Central memory CD8-positive, alpha-beta T cell (primary cell): Measurements from ENCODE around the gene UQCR10.

Source experiments
- ATAC-seq: fragments of 150-1000 bp; cut with Tn5 transposase; replicated peaks from 2 replicates; pipeline ENCODE4 v1.10.0; 2022; ENCODE audit warnings: mild to moderate bottlenecking, moderate FRiP score, moderate number of reproducible peaks; ENCODE audit not compliant: poor library complexity, severe bottlenecking; ENCODE audit errors: extremely low read depth
- DNase-seq, 2 donors: peaks; one replicate each; pipeline ENCODE4 v3.0.0; 2021; ENCODE audit warnings: low spot score in 2 of 2
- H3K27ac Mint-ChIP-seq: one replicate; pipeline ENCODE4 v1.8.0; 2022; ENCODE audit warnings: low read depth, mild to moderate bottlenecking, moderate library complexity, mixed read lengths
- H3K27me3 Mint-ChIP-seq: one replicate; pipeline ENCODE4 v1.8.0; 2022; ENCODE audit warnings: mixed read lengths
- H3K36me3 Mint-ChIP-seq: one replicate; pipeline ENCODE4 v1.8.0; 2022; ENCODE audit warnings: mild to moderate bottlenecking, moderate library complexity, mixed read lengths; ENCODE audit not compliant: insufficient read depth
- H3K4me1 Mint-ChIP-seq: one replicate; pipeline ENCODE4 v1.8.0; 2022; ENCODE audit warnings: mixed read lengths
- H3K4me3 Mint-ChIP-seq: one replicate; pipeline ENCODE4 v1.8.0; 2022; ENCODE audit warnings: mild to moderate bottlenecking, moderate library complexity, mixed read lengths
- H3K9me3 Mint-ChIP-seq: one replicate; pipeline ENCODE4 v1.8.0; 2022; ENCODE audit warnings: mixed read lengths

The UQCR10 gene

DNA sequence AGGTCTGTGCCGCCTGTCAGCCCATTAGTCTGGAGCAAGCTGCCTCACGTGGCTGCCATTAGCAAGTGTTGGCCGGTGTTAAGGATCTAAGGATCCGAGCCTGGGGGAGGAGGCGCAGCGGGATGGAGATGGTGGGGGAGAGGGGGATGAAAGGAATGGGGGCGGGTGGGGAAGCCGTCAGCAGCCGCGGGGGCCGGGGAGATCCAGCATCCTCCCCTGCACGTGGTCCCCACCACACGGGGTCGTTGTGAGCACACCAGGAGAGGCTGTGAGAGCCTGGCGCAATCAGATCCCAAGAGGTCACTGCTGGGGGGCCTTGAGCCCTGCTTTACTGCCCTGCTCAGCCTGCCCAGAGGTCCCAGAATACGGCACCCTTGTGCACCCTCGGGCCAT lies 40.0 kb upstream of the UQCR10 start:
- H3K4me1 Mint-ChIP-seq: no peaks in the 10 kb centered on the region
- H3K36me3 Mint-ChIP-seq: peaks cover 2% of the 10 kb centered on the region
- H3K27ac Mint-ChIP-seq: no peak overlapping the region
- DNase-seq: no peak
- ATAC-seq: no peak
- peaks cover 9% of the 10 kb centered on the region for H3K27me3 Mint-ChIP-seq
- H3K9me3 Mint-ChIP-seq: no peaks in the 10 kb centered on the region
- no peak overlapping the region for H3K4me3 Mint-ChIP-seq

DNA sequence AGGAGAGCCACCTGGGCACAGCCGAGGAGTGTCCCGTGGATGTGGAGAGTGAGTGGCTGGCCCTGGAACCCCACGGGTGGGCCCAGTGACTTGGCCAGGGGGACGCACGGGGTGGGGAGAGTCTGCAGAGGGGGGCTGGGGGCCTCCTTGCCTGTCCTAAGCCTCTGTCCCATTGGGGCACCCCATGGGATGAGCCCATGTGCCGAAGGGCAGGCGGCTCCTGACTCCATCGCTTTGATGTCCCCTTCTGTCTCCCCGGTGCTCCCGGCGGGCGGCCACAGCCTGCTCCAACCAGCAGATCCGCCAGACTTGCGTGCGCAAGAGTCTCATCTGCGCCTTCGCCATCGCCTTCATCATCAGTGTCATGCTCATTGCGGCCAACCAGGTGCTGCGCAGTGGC lies 38.0 kb upstream of the UQCR10 start:
- Mint-ChIP-seq H3K27ac (no peak overlapping the region), H3K4me1 (no peaks in the 10 kb centered on the region), H3K36me3 (peaks cover 2% of the 10 kb centered on the region), H3K4me3 (no peak overlapping the region), H3K27me3 (no peaks in the 10 kb centered on the region), H3K9me3 (no peaks in the 10 kb centered on the region)
- ATAC-seq (no peak), DNase-seq (no peak)

DNA sequence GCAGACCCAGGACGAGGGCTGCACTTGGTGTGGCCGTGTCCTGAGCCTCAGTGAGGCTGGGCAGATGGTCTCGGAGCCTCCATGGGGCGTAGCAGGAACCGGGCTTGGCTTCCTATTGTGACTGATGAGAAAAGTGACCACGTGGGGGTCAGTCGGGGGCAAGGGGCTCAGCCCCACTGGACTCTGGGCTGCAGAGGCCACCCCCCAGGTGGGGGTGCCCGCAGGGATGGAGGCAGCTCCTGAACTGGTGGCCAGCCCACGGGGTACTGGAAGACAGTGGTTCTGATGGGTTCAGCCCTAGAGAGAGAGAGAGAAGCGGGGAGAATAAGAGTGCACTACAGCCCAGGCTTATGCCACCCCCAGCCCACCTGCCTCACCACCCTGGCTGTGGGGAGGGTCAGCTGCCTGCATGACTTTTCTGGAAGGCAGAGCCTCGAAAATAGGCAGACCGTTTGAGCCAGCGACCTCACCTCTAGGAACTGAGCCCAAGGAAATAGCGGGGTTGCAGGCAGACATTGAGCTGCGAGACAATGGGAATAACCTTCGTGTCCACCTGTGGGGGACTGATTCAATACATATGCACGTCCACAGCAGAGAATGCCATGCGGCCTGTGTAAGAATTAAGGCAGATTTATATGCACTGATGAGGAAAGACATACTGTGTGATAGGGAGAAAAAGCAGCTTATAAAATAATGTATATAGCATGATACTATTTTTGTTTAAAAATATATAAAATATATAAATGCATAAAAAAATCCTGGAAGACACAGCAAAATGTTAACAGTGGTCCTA lies 35.9 kb upstream of the UQCR10 start:
- Mint-ChIP-seq H3K4me1 (no peaks in the 10 kb centered on the region), H3K27ac (no peak overlapping the region), H3K4me3 (no peak overlapping the region), H3K36me3 (peaks cover 5% of the 10 kb centered on the region), H3K9me3 (no peaks in the 10 kb centered on the region), H3K27me3 (no peaks in the 10 kb centered on the region)
- DNase-seq (no peak), ATAC-seq (no peak)

DNA sequence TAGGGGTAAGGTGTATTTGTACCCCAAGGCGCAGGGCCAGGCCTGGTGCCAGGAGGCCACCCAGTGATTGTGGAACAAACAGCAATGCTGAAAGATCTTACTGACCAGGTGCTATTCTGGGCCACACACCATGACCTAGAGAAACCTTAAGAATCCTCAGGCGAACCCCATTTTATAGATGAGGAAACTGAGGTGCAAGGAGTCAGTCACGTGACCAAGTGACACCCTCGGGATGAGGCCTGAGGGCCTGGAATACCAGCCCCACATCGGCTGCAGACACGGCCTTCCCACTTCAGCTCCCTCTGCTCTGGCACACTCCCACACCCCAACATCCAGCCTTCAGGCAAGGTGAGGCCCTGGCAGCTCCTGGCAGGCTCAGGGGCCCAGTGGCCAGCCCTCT lies 34.3 kb upstream of the UQCR10 start:
- Mint-ChIP-seq H3K4me1 (no peaks in the 10 kb centered on the region), H3K27ac (no peak overlapping the region), H3K9me3 (no peaks in the 10 kb centered on the region), H3K4me3 (no peak overlapping the region), H3K27me3 (no peaks in the 10 kb centered on the region), H3K36me3 (peaks cover 9% of the 10 kb centered on the region)
- no peak for DNase-seq
- ATAC-seq: no peak

DNA sequence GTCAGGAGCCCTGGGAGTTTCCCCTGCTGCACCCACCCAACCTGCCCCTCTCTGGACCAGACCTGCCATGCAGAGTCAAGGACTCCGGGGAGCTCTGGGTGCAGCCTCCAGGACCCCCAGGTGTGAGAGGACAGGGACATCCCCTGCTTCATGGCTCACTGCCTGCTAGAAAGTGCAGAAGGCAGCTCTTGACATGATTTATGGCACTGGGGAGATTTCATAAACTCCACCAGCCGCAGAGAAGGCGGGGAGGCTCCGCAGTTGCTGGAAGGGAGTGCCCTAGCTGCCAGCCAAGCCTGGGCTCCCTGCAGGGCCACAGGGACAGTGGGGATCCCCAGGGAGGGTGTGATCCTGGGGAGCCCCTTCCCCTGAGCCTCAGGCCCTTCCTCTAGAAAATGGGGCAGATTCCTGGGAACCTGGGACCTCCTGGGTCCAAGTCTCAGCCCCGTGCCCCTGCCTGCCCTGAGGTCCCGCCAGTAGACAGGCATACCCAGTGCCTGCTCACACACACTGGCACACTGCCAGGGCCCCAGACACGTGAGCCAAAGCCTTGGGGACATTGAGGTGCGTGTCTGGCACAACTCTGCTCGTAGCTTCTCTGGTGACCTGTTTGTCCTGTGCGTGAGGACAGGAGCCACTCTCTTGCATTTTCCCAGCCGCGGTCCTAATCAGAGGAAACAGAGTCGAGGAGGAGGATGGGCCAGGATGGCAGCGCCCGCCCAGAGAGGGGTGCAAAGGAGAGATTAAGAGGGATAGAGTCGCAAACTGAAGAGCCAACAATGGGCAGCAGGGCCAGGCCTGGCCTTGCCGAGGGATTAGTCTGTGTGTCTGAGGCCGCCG lies 33.6 kb upstream of the UQCR10 start:
- H3K4me3 Mint-ChIP-seq: no peak overlapping the region
- DNase-seq: no peak
- peaks cover 9% of the 10 kb centered on the region for H3K36me3 Mint-ChIP-seq
- ATAC-seq: no peak
- no peak overlapping the region for H3K27ac Mint-ChIP-seq
- no peaks in the 10 kb centered on the region for H3K4me1 Mint-ChIP-seq
- H3K27me3 Mint-ChIP-seq: no peaks in the 10 kb centered on the region
- no peaks in the 10 kb centered on the region for H3K9me3 Mint-ChIP-seq

DNA sequence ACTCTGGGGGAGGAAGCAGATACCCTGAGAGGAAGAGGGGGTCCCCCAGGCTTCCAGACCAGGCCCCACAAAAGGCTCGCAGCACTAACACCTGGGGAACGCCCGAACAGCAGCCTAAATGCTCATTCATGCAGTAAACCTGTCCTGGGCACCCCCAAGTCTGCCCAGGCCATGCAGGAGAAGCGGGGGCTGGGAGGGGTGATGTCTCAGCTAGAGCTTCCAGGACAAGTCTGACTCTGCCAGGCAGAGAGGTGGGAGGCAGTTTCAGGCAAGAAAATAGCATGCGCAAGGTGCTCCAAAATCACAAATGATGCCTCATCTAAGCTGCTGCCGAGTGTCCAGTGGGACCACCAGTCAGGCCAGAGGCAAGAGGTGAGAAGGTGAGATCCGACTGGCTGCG lies 32.8 kb upstream of the UQCR10 start:
- ATAC-seq (no peak), DNase-seq (no peak)
- Mint-ChIP-seq H3K4me1 (no peaks in the 10 kb centered on the region), H3K27me3 (no peaks in the 10 kb centered on the region), H3K4me3 (no peak overlapping the region), H3K36me3 (peaks cover 9% of the 10 kb centered on the region), H3K27ac (no peak overlapping the region), H3K9me3 (no peaks in the 10 kb centered on the region)

DNA sequence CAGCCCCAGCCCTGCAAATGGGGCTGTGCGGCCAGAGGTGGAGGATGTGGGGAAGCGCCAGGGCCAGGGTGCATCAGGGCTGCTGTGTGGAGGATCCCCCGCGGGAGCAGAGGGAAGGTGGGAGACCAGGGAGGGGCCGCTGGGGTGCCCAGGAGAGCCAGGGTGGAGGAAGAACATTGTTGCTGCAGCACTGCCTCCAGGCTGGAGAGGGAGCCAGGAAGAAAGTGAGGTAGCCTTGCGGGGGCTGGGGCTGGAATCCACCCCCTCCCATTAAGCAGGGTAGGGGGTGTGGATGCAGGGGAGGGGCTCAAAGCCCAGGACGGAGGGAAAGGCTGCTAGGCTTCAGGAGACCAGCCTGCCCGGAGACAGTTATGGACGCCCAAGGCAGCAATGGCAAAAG lies 32.3 kb upstream of the UQCR10 start:
- H3K4me3 Mint-ChIP-seq: no peak overlapping the region
- no peaks in the 10 kb centered on the region for H3K27me3 Mint-ChIP-seq
- H3K27ac Mint-ChIP-seq: no peak overlapping the region

DNA sequence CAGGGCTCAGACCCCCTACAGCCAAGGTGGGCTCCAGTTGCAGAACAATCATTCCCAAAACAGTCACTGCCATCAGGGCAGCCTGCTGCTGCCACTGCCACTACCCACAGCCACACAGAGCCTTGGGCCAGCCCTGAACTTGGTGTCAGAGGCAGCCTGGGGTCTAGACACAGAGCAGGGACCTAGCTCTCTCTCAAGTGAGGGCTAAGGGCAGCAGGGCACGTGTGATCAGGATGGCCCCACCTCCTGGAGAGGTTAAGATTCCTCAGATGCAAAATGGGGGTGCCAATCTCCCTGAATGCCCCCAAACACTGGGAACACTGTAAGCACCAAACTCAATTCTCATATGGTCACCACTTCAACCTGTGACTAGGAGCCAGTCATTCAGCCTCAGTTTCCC lies 31.8 kb upstream of the UQCR10 start:
- no peak overlapping the region for H3K4me3 Mint-ChIP-seq
- peaks cover 9% of the 10 kb centered on the region for H3K36me3 Mint-ChIP-seq
- H3K4me1 Mint-ChIP-seq: no peaks in the 10 kb centered on the region
- DNase-seq: no peak
- no peak for ATAC-seq
- H3K9me3 Mint-ChIP-seq: no peaks in the 10 kb centered on the region
- no peak overlapping the region for H3K27ac Mint-ChIP-seq
- H3K27me3 Mint-ChIP-seq: no peaks in the 10 kb centered on the region

More for the DNA sequence above, 32.3 kb upstream of the UQCR10 start:
- H3K9me3 Mint-ChIP-seq: no peaks in the 10 kb centered on the region
- H3K4me1 Mint-ChIP-seq: no peaks in the 10 kb centered on the region
- ATAC-seq (no peak), DNase-seq (no peak)
- H3K36me3 Mint-ChIP-seq: peaks cover 9% of the 10 kb centered on the region

DNA sequence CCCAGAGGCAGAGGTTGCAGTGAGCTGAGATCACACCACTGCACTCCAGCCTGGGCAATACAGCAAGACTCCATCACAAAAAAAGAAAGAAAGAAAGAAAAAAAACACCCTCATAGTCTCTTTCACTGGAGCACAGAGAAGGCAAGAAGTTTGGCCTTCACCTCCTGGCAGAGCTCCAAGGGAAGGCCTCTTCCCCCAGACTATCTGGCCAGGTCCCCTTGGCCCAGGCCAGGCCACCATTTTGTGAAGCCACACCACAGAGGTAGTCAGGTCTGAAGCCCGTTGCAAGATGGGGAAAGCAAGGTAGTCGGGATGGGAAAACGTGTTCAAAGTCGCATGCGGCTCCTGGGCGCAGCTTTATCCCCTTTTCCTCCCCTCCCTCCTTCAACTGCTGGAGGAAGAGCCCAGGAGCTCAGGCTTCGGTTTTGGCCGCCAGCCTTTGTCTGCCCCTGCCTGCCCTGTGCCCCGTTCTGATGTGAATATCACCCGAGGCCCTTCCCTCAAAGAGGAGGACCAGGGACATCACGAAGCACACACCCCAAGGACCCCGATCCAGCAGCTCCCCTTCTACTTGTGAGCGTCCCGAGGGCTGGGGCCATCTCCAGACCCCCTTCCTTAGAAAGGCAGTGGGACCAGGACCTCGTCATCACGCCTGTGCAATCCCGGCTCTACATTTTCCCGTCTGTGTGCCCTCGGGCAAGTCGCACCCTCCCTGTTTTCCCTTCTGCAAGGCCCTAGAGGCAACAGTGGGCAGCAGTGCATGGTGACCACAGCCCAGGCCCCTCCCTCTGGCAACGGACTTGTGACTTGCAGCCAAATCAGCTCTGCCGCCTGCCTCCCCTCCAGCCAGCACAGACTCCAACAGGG lies 29.7 kb upstream of the UQCR10 start:
- Mint-ChIP-seq H3K27me3 (no peaks in the 10 kb centered on the region), H3K9me3 (no peaks in the 10 kb centered on the region), H3K4me1 (no peaks in the 10 kb centered on the region), H3K36me3 (peaks cover 9% of the 10 kb centered on the region), H3K27ac (no peak overlapping the region), H3K4me3 (no peak overlapping the region)
- DNase-seq (no peak), ATAC-seq (no peak)

DNA sequence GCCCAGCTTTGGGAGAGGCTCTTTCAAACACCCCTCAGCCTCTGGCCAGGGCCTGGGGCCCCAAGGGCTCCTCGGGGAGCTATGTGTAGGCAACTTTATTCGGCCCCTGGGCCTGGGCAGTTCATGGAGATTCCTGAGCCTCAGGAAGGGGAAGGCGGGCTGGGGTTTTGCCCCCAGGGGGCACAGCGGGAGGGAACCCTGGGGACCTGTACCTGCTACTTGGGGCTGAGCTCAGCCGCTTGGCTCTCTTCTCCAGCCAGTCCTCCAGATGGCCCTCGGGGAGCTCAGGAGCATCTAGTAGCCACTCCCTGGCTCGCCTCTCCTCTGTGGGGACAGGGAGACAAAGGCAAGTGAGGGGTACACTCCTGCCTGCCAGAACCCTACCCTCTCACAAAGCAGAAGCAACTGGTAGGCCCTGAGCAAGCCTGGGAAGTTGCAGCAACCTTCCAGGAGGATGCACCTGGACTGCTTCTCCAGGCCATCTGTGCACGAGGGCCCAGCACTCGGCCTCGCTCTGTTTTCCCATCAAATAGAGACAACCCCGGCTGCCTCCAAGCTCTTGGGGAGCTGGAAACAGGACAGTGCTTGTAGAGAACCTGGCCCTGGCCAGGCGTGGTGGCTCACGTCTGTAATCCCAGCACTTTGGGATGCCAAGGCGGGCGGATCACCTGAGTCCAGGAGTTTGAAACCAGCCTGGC lies 28.9 kb upstream of the UQCR10 start:
- Mint-ChIP-seq H3K9me3 (no peaks in the 10 kb centered on the region), H3K27ac (no peak overlapping the region), H3K36me3 (peaks cover 9% of the 10 kb centered on the region), H3K27me3 (no peaks in the 10 kb centered on the region), H3K4me1 (no peaks in the 10 kb centered on the region), H3K4me3 (no peak overlapping the region)
- ATAC-seq (no peak), DNase-seq (no peak)

DNA sequence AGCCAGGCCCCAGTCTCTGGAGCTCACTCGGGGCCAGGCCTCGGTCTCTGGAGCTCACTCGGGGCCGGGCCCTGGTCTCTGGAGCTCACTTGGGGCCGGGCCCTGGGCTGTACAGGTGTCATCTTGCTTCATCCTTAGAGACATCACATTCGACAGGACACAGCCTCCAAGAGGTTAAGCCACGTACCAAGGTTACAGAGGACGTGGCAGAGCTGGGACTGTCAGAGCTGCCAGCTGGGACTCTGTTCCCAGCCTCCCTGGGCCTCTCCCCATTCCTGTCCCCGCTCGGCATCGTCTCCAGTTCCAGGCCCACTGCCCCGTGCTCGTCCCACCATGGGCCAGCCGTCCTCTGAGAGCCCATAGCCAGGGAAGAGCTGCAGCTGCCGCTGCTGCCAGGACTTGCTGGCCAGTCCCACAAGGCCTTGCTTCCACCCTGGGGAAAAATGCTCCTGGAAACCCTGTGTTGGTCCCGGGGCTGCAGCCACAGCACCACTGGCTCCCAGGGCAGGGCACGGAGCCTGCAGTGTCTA lies 27.8 kb upstream of the UQCR10 start:
- no peak for ATAC-seq
- peaks cover 9% of the 10 kb centered on the region for H3K36me3 Mint-ChIP-seq
- no peak overlapping the region for H3K27ac Mint-ChIP-seq
- no peaks in the 10 kb centered on the region for H3K4me1 Mint-ChIP-seq
- no peak for DNase-seq
- no peak overlapping the region for H3K4me3 Mint-ChIP-seq
- no peaks in the 10 kb centered on the region for H3K9me3 Mint-ChIP-seq
- no peaks in the 10 kb centered on the region for H3K27me3 Mint-ChIP-seq

DNA sequence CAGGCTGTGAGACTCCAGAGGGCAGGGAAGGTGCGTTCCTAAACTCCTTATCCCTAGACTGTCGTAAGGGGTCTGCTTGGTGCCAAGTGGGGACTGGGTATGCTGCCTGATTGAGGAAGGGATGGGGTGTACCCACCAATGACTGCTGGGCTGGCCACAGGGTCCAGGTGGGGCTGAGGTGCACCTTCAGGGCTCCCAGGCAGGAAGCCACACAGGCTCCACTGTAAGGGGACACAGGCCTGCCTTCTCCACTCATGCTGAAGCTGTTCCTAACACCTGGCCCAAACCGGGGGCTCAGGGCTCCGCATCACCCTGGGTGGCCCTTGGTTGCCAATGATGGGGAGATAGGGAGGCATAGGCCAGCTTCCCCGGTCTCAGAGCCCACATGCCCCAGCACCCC lies 27.0 kb upstream of the UQCR10 start:
- DNase-seq (no peak), ATAC-seq (no peak)
- Mint-ChIP-seq H3K27ac (no peak overlapping the region), H3K4me3 (no peak overlapping the region), H3K27me3 (no peaks in the 10 kb centered on the region), H3K4me1 (no peaks in the 10 kb centered on the region), H3K9me3 (no peaks in the 10 kb centered on the region), H3K36me3 (peaks cover 9% of the 10 kb centered on the region)
